Measurements from ENCODE around the gene SUGP2.

Gene SUGP2

DNA sequence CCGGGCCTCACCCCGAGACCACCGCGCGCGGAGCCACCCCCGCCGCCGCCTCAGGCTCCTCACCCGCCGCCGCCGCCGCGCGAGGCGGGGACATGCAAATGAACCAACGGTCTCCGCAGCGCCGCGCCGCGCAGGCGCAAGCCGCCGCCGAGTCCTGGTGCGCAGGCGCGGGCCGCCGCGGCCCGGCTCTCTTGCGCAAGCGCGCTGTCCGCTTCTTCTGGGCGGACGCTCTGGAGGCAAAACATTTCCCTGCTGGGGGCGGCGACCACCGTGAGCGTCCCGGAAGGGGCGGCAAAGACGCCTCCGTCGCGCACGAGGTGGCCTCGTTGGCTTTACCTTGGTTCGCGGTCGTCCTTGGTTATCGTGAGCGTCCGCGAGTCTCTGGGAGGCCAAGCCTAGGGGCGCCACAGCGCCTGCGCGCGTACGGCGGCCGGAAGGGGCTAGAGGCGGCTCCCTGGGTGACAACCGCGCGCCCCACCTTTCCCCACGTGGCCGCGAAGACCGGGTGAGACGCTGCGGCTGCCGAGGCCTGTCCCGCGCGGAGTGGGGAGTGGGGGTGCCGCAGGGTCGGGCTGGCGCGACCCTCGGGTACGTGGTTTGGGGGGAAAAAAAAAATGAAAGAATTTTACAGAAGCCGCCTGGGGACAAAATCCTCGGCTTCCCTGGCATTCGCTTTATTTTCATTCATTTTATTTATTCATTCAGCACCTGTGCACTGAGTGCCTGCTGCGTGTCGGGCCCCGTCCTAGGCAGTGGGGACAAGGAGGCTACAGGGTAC is at the start of gene SUGP2, which contains the start of gene ARMC6:
SUGP2 (minus strand) TSS at position 92 of the 778 bp plus-strand sequence. CDS start 2,446 bp downstream, outside the sequence.
ARMC6 (plus strand) TSS at position 178 of the 778 bp plus-strand sequence. CDS start 607 bp downstream, outside the sequence.
- DNase-seq (ENCODE audit: low read depth): peak; percentile 60

- DNase-seq (ENCODE audit: low read depth): no peak
Measured at GRCh38 chr19:19081642-19082151, 48.4 kb upstream of the SUGP2 start.

DNA sequence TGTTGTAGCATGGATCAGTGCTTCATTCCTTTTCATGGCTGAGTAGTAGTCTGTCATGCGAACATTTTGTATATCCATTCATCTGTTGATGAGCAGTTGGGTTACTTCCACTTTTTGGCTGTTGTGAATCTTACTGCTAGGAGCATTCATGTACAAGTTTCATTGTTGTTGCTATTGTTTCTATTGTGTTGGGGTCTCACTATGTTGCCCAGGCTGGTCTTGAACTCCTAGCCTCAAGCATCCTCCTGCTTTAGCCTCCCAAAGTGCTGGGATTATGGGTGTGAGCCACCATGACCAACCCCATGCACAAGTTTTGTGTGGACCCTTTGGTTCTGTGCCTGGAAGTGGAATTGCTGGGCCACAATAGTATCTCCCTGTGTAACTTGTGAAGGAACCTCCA is 46.3 kb upstream of the SUGP2 start:
- no peak for DNase-seq (ENCODE audit: low read depth)

GRCh38 chr19:19078801-19079200 is 45.5 kb upstream of the SUGP2 start:
- DNase-seq (ENCODE audit: low read depth): no peak

- no peak for DNase-seq (ENCODE audit: low read depth)
Measured at GRCh38 chr19:19077103-19077502, 43.8 kb upstream of the SUGP2 start.

DNA sequence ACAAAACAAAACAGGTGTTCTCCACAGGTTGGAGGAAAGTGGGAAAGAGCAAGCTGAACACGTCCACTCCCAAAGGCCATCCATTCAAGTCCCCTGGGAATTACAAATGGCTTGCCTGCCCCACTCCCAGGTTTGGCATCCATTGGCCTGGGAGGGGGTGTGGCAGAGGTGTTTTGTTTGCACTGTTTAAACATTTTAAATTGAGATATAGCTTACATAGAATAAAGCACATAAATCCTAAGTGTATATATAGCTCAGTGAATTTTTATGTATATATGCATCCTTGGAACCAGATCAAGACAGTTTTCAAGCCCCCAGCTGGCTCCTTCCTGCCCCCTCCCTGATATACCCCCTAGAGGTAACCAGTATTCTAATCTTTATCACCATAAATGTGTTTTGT is 43.2 kb upstream of the SUGP2 start:
- no peak for DNase-seq (ENCODE audit: low read depth)

- no peak for DNase-seq (ENCODE audit: low read depth)
Measured at GRCh38 chr19:19075126-19075525, 41.8 kb upstream of the SUGP2 start.

DNA sequence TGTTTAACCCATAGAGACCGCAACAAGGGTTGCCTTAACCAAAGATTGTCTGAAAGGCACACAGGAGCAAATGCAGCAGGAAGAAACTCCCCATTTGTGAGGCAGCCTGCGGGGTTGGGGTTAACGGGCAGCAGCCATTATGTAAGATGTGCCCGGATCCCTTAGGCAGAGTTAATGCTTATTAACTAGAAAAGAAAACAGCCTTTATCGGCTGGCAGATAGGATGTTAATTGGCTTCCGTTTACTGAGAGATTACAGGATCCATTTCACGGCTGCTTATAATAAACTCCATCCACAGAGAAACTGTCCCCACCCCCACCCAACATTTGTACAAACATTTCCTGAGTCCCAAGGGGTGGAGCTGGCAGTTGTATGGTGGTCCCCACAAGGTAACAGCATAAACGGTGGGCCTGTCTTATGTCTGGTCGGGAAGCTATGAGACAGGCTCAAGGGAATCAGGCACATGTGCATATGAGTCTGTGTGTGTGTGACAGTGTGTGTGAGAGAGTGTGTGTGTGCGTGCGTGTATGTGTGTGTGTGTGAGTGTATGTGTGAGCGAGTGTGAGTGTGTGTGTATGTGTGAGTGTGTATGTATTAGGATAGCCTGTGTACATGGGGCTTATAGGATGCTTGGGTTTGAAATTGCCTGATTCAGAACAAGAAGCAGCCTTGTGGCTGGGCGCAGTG is 41.0 kb upstream of the SUGP2 start:
- DNase-seq (ENCODE audit: low read depth): no peak

DNA sequence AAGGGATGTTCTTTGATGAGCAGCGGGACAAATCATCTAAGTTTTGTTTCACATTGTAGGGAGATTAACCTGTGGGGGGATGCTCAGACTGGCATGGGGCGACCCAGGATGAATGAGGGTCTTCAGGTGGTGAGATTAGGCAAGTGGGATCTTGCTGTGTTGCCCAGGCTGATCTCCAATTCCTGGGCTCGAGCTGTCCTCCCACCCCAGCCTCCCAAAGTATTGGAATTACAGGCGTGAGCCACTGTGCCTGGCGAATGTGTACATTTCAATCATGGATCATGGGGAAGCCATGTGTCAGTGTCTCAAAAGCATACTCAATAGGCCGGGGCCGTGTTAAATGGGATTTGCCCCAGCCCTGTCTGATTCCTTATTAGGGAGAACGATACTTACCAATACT is 38.6 kb upstream of the SUGP2 start:
- DNase-seq (ENCODE audit: low read depth): no peak

GRCh38 chr19:19068659-19069654 is 35.6 kb upstream of the SUGP2 start:
- DNase-seq (ENCODE audit: low read depth): no peak

DNA sequence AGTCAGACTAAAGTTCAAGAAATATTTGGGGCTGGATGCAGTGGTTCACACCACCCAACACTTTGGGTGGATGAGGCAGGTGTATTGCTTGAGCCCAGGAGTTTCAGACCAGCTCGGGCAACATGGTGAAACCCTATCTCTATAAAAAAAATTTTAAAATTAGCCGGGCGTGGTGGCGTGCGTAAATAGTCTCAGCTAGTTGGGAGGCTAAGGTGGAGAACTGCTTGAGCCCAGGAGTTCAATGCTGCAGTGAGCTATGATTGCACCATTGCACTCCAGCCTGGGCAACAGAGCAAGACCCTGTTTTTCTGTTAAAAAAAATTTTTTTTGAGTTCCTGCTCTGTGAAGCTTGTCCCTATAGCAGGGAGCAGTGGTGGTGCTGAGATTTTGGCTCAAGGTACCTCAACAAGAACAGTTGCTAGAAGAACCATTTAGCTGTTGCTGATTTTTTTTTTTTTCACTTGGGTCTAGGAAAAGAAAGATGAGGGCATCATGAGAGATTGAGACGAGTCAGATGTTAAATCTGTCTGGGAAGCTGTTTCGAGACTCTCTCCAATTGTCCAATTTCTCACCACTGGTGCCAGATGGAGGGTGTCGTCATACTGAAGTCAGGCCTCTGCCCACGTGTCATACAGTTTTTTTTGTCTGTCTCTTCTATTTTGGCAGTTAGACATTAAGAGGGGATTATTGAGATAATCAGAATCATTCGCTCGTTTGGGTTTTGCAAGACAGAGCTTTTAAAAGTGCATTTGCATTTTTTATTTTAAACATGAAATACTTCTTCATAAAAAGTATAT is 34.2 kb upstream of the SUGP2 start:
- no peak for DNase-seq (ENCODE audit: low read depth)

GRCh38 chr19:19064811-19065745 is 31.8 kb upstream of the SUGP2 start:
- no peak for DNase-seq (ENCODE audit: low read depth)

- DNase-seq (ENCODE audit: low read depth): no peak
Measured at GRCh38 chr19:19064098-19064722, 30.9 kb upstream of the SUGP2 start.

DNA sequence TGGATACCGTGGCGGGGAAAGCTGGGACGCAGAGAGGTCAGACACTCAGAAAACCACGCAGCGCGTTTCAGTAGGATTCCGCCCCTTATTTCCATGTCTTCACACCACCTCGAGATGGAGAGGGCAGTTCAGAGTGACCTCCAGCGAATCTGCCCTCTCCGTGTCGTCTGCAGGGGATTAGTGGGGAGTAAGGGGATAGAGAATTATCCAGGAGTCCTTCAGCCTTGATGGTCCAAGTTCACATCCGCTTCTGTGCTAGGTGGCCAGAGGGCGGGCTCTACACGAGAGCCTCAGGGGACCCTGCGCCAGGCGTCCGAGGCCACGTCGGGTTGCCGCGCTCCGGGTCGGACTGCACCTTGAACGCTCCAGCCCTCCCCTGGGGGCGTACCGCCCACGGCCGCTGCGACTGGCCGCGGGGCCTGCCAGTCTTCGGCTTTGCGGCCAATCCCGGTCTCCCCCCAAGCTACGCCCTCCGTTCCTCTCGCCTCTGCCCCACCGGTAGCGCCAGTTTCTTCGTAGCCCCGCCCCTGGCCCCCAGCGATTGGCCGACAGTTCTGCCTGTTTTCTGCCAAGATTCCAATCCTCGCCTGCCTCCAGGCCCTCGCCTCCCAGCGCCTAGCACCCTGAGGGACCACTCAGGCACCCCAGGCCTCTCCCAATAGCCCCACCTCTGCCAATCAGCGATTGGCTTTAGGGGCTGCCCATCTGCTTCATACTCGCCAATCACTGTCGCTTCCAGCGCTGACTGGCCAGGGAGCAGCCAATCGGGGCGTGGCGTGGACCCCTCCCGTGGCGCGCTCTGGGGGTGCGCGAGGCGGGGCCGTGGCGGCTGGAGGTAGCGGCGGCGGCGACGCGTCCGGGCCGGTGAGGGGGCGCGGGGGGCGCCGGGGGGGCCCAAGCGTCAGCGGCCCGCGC is 30.1 kb upstream of the SUGP2 start, which contains the start of gene SLC25A42:
SLC25A42 (plus strand) TSS at position 812 of the 915 bp plus-strand sequence. CDS start 32,131 bp downstream, outside the sequence.
- DNase-seq (ENCODE audit: low read depth): peak; percentile 98

DNA sequence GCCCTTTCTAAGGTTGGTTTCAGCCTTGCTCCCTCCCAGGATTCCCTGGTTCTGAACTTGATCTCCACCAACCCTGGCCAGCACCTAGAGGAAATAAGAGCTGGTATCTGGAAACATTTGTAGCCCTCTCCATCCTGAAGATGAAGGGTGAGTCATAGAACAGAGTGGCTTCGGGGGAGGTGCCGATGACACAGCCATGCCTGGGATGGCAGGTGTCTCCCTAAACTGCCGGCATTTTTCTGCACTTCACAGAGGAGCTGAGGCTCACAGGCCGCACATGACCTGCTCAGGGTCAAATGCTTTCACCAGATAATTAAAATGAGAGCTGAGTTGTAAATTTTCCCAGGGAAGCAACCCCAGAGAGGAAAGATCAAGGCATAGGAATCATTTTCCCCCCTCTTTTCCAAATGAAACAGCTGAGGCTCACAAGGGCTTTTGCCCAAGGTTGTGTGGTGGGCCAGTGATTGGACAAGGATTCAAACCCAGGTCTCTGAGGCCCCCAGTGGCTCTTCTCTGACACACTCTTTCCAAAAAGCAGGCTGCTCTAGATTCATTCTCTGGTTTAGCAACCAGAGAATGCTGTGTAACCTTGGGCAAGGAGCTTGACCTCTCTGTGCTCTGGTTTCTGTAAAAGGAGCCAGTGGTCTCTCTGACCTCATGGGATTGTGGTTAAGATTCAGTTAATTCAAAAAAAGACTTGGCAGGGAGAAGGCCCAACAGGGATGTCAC is 29.3 kb upstream of the SUGP2 start:
- no peak for DNase-seq (ENCODE audit: low read depth)

GRCh38 chr19:19061506-19061905 is 28.2 kb upstream of the SUGP2 start:
- no peak for DNase-seq (ENCODE audit: low read depth)

DNA sequence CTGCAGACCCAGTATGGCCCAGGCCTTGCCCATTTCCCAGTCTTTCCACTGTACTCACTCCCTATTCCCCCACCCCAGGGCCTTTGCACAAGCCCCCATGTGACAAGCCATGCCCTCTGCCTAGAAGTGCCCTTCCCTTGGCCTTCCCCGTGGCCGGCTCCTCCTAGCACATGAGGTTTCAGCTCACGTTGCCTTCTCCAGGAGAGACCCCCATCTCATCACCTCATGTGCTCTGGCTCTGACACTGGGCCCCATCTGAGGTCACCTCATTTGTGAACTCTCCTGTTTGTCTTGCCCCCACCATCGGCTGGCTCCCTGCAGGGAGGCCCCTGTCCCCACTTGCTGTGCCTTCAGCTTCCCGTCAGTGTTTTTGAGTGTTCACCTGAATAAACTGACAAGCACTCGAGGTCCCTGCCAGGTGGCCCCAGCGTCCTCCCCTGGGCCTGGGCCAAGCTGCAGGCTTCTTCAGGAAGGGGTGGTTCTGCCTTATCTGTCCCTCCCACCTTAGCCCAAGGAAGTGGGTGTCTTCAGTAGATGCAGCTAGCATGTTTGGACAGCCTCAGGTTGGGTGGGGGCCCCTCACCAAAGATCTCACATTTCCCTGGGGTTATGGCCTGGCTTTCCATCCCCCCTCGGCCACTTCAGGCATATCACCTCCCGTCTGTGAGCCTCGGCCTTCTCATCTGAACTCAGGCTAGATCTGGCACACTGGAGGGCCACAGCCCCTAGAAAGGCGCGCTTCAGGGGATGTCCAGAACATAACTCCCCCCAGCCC is 26.7 kb upstream of the SUGP2 start:
- DNase-seq (ENCODE audit: low read depth): no peak

All from stimulated activated CD8-positive, alpha-beta memory T cell treated with anti-CD3 and anti-CD28 coated beads, Interleukin-15, amount 100 ng/mL, for 1 hour (primary cell).